Stimulated activated effector memory CD8-positive, alpha-beta T cell treated with anti-CD3 and anti-CD28 coated beads, Interleukin-12 subunit alpha, Interleukin-12 subunit beta, amount 100 ng/mL, for 72 hours (primary cell): ENCODE measurements around the gene TNFRSF13B.

Experiments
- ATAC-seq: fragments of 150-1000 bp; cut with Tn5 transposase; 2 replicates; pipeline ENCODE4 v1.10.0; 2021
- DNase-seq, 2 donors: peaks; one replicate each; pipeline ENCODE4 v3.0.0; 2021 to 2022; ENCODE audit warnings: low spot score in 2 of 2
- H3K27ac Mint-ChIP-seq: one replicate; pipeline ENCODE4 v1.8.0; 2022; ENCODE audit warnings: mild to moderate bottlenecking, mixed read lengths
- H3K36me3 Mint-ChIP-seq: one replicate; pipeline ENCODE4 v1.8.0; 2022; ENCODE audit warnings: mild to moderate bottlenecking, mixed read lengths
- H3K4me1 Mint-ChIP-seq: one replicate; pipeline ENCODE4 v1.8.0; 2022; ENCODE audit warnings: mixed read lengths
- H3K4me3 Mint-ChIP-seq: one replicate; pipeline ENCODE4 v1.8.0; 2022; ENCODE audit warnings: mild to moderate bottlenecking, mixed read lengths
- H3K9me3 Mint-ChIP-seq: one replicate; pipeline ENCODE4 v1.8.0; 2022; ENCODE audit warnings: mixed read lengths

TNFRSF13B gene

GRCh38 chr17:16942141-16943031 lies 29.5 kb downstream of the TNFRSF13B start:
- Mint-ChIP-seq H3K27ac (peak overlapping the region; percentile 45), H3K4me1 (peaks cover 6% of the 10 kb centered on the region), H3K36me3 (no peaks in the 10 kb centered on the region), H3K4me3 (no peak overlapping the region), H3K9me3 (no peaks in the 10 kb centered on the region)
- ATAC-seq (no peak), DNase-seq (no peak)

- DNase-seq (no peak), ATAC-seq (no peak)
Observed at GRCh38 chr17:16941072-16942036, 30.6 kb downstream of the TNFRSF13B start.

GRCh38 chr17:16940116-16940881 lies 31.6 kb downstream of the TNFRSF13B start:
- Mint-ChIP-seq H3K36me3 (no peaks in the 10 kb centered on the region), H3K4me3 (no peak overlapping the region), H3K9me3 (no peaks in the 10 kb centered on the region), H3K27ac (no peak overlapping the region), H3K4me1 (peaks cover 6% of the 10 kb centered on the region)
- no peak for DNase-seq
- no peak for ATAC-seq

More at GRCh38 chr17:16941072-16942036, 30.6 kb downstream of the TNFRSF13B start:
- Mint-ChIP-seq H3K4me1 (peaks cover 6% of the 10 kb centered on the region), H3K36me3 (no peaks in the 10 kb centered on the region), H3K27ac (no peak overlapping the region), H3K9me3 (no peaks in the 10 kb centered on the region), H3K4me3 (no peak overlapping the region)

- H3K9me3 Mint-ChIP-seq = no peaks in the 10 kb centered on the region
- H3K36me3 Mint-ChIP-seq = no peaks in the 10 kb centered on the region
- DNase-seq (no peak), ATAC-seq (no peak)
- H3K4me1 Mint-ChIP-seq = peaks cover 6% of the 10 kb centered on the region
- peak overlapping the region; percentile 32 for H3K27ac Mint-ChIP-seq
- H3K4me3 Mint-ChIP-seq = no peak overlapping the region
Observed at GRCh38 chr17:16939606-16940115, 32.3 kb downstream of the TNFRSF13B start.

GRCh38 chr17:16939208-16939576 lies 32.7 kb downstream of the TNFRSF13B start:
- peak overlapping the region; percentile 32 for H3K27ac Mint-ChIP-seq
- H3K36me3 Mint-ChIP-seq = no peaks in the 10 kb centered on the region
- DNase-seq (no peak), ATAC-seq (no peak)
- peaks cover 6% of the 10 kb centered on the region for H3K4me1 Mint-ChIP-seq
- H3K4me3 Mint-ChIP-seq = no peak overlapping the region
- H3K9me3 Mint-ChIP-seq = no peaks in the 10 kb centered on the region

- H3K9me3 Mint-ChIP-seq = no peaks in the 10 kb centered on the region
- ATAC-seq = no peak
- no peak for DNase-seq
- H3K4me3 Mint-ChIP-seq = no peak overlapping the region
- no peaks in the 10 kb centered on the region for H3K36me3 Mint-ChIP-seq
- H3K4me1 Mint-ChIP-seq = peaks cover 6% of the 10 kb centered on the region
- peak overlapping the region; percentile 32 for H3K27ac Mint-ChIP-seq
Observed at GRCh38 chr17:16938496-16939207, 33.3 kb downstream of the TNFRSF13B start.

GRCh38 chr17:16938031-16938430 lies 33.9 kb downstream of the TNFRSF13B start:
- no peaks in the 10 kb centered on the region for H3K36me3 Mint-ChIP-seq
- no peaks in the 10 kb centered on the region for H3K9me3 Mint-ChIP-seq
- peaks cover 6% of the 10 kb centered on the region for H3K4me1 Mint-ChIP-seq
- no peak for DNase-seq
- H3K27ac Mint-ChIP-seq = no peak overlapping the region
- no peak overlapping the region for H3K4me3 Mint-ChIP-seq
- no peak for ATAC-seq

GRCh38 chr17:16937431-16937830 lies 34.5 kb downstream of the TNFRSF13B start:
- H3K9me3 Mint-ChIP-seq = no peaks in the 10 kb centered on the region
- no peak overlapping the region for H3K4me3 Mint-ChIP-seq
- peaks cover 6% of the 10 kb centered on the region for H3K4me1 Mint-ChIP-seq
- no peak overlapping the region for H3K27ac Mint-ChIP-seq
- DNase-seq = no peak
- no peak for ATAC-seq
- H3K36me3 Mint-ChIP-seq = no peaks in the 10 kb centered on the region

GRCh38 chr17:16936536-16937310 lies 35.2 kb downstream of the TNFRSF13B start:
- no peak overlapping the region for H3K4me3 Mint-ChIP-seq
- ATAC-seq = no peak
- no peak for DNase-seq
- no peak overlapping the region for H3K27ac Mint-ChIP-seq
- no peaks in the 10 kb centered on the region for H3K9me3 Mint-ChIP-seq
- H3K4me1 Mint-ChIP-seq = peaks cover 6% of the 10 kb centered on the region
- no peaks in the 10 kb centered on the region for H3K36me3 Mint-ChIP-seq

- no peaks in the 10 kb centered on the region for H3K36me3 Mint-ChIP-seq
- peaks cover 6% of the 10 kb centered on the region for H3K4me1 Mint-ChIP-seq
- H3K9me3 Mint-ChIP-seq = no peaks in the 10 kb centered on the region
- ATAC-seq (no peak), DNase-seq (no peak)
- no peak overlapping the region for H3K4me3 Mint-ChIP-seq
- H3K27ac Mint-ChIP-seq = no peak overlapping the region
Observed at GRCh38 chr17:16935786-16936185, 36.1 kb downstream of the TNFRSF13B start.

- ATAC-seq (no peak), DNase-seq (no peak)
- peaks cover 6% of the 10 kb centered on the region for H3K4me1 Mint-ChIP-seq
- H3K27ac Mint-ChIP-seq = no peak overlapping the region
- H3K4me3 Mint-ChIP-seq = no peak overlapping the region
- no peaks in the 10 kb centered on the region for H3K36me3 Mint-ChIP-seq
- no peaks in the 10 kb centered on the region for H3K9me3 Mint-ChIP-seq
Observed at GRCh38 chr17:16935241-16935663, 36.7 kb downstream of the TNFRSF13B start.

- no peaks in the 10 kb centered on the region for H3K36me3 Mint-ChIP-seq
Observed at GRCh38 chr17:16934836-16935235, 37.1 kb downstream of the TNFRSF13B start.

GRCh38 chr17:16934133-16934795 lies 37.7 kb downstream of the TNFRSF13B start:
- DNase-seq (no peak), ATAC-seq (no peak)
- no peaks in the 10 kb centered on the region for H3K9me3 Mint-ChIP-seq
- H3K36me3 Mint-ChIP-seq = no peaks in the 10 kb centered on the region
- no peak overlapping the region for H3K27ac Mint-ChIP-seq
- H3K4me1 Mint-ChIP-seq = peaks cover 4% of the 10 kb centered on the region
- H3K4me3 Mint-ChIP-seq = no peak overlapping the region

More at GRCh38 chr17:16934836-16935235, 37.1 kb downstream of the TNFRSF13B start:
- H3K4me3 Mint-ChIP-seq = no peak overlapping the region
- peaks cover 6% of the 10 kb centered on the region for H3K4me1 Mint-ChIP-seq
- no peak for ATAC-seq
- H3K27ac Mint-ChIP-seq = no peak overlapping the region
- H3K9me3 Mint-ChIP-seq = no peaks in the 10 kb centered on the region
- no peak for DNase-seq
